Astrocyte of the spinal cord (primary cell): ENCODE measurements around the gene DGLUCY.

Experiments used
- DNase-seq: peaks from one replicate; pipeline ENCODE4 v3.0.0; 2011; ENCODE audit warnings: low read depth, low spot score
- H3K4me3 ChIP-seq: 2 replicates; pipeline ENCODE4 v1.5.1; 2011; ENCODE audit warnings: low read depth, mild to moderate bottlenecking, low read length, moderate library complexity
- in situ Hi-C: cut with HindIII; loops from 2 replicates; pipeline ENCODE4 v1.10.0; 2017; ENCODE audit warnings: low sequenced_read_pairs
- TF ChIP-seq, protein P1 (sequence below): IDR thresholded peaks from 2 replicates; pipeline ENCODE4 v1.5.1; 2012; ENCODE audit warnings: low read depth, mild to moderate bottlenecking, low read length, inconsistent platforms

Gene DGLUCY

DNA sequence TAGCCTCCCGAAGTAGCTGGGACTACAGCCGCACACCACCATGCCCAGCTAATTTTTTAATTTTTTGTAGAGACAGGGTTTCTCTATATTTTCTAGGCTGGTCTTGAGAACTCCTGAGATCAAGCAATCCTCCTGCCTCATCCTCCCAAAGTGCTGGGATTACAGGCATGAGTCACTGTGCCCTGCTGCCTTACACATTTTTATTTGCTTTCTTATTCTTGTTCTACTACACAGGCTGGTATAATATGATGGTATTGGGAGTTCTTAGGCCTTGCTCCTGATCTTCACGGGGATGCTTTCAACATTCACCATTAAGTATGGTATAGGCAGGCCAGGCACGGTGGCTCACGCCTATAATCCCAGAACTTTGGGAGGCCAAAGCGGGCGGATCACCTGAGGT lies 21.2 kb downstream of the DGLUCY start:
- TF ChIP-seq, protein P1, sequence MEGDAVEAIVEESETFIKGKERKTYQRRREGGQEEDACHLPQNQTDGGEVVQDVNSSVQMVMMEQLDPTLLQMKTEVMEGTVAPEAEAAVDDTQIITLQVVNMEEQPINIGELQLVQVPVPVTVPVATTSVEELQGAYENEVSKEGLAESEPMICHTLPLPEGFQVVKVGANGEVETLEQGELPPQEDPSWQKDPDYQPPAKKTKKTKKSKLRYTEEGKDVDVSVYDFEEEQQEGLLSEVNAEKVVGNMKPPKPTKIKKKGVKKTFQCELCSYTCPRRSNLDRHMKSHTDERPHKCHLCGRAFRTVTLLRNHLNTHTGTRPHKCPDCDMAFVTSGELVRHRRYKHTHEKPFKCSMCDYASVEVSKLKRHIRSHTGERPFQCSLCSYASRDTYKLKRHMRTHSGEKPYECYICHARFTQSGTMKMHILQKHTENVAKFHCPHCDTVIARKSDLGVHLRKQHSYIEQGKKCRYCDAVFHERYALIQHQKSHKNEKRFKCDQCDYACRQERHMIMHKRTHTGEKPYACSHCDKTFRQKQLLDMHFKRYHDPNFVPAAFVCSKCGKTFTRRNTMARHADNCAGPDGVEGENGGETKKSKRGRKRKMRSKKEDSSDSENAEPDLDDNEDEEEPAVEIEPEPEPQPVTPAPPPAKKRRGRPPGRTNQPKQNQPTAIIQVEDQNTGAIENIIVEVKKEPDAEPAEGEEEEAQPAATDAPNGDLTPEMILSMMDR: no peak
- DNase-seq: no peak
- no peak overlapping the region for H3K4me3 ChIP-seq
- in situ Hi-C loops: no loop called here

- in situ Hi-C loops: no loop called here
- no peak overlapping the region for H3K4me3 ChIP-seq
- TF ChIP-seq, protein P1: peak; percentile 51
- no peak for DNase-seq
Measured at GRCh38 chr14:91138511-91139359, 24.9 kb downstream of the DGLUCY start.

DNA sequence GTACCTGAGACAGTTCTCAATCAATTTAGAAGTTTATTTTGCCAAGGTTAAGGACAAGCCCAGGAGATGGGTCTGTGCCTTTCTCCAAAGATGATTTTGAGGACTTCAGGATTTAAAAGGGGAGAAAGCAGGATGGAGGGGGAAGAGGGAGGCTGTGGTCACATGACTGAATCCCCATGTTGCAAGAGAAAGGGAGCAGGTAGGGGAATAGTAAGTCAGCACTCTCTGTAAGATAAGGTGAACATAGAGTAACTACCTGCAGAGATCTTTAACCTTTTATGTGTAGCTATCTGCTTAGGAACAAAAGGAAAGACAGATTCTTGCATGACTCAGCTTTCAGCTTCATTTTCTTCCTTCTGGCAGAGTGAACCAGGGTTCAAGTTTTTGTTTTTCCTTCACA lies 25.9 kb downstream of the DGLUCY start:
- DNase-seq: no peak
- in situ Hi-C loops: no loop called here
- H3K4me3 ChIP-seq: no peak overlapping the region
- TF ChIP-seq, protein P1: no peak

GRCh38 chr14:91140672-91141071 lies 26.8 kb downstream of the DGLUCY start:
- H3K4me3 ChIP-seq: no peak overlapping the region
- TF ChIP-seq, protein P1: peak; percentile 50
- in situ Hi-C loops: no loop called here
- DNase-seq: peak; percentile 22

DNA sequence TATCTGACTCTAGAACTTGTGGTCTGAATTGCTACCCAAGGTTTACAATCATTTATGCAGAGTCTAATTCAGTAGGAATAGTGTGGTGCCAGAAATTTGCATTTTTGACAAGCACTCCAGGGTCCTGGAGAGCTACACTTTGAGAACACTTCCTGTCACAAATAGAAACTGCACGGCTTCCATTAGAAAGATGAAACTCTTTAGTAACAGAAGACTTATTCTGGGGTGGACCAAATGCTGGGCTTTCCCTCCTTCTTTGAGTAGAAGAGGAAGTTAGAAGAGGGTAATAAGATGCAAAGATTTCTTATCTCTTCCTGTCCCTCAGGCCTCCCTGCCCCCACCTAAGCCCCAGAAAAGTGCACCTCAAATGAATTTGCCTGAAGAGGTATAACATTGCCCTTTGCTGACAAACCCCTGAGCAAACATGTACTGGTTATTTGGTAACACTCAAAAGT lies 28.4 kb downstream of the DGLUCY start:
- TF ChIP-seq, protein P1: no peak
- in situ Hi-C loops: no loop called here
- H3K4me3 ChIP-seq: no peak overlapping the region
- DNase-seq: no peak

GRCh38 chr14:91143862-91144261 lies 30.0 kb downstream of the DGLUCY start:
- no peak overlapping the region for H3K4me3 ChIP-seq
- in situ Hi-C loops: no loop called here
- TF ChIP-seq, protein P1: no peak
- DNase-seq: no peak
